SHP77 (cell line): ENCODE data around the gene CCDC60.
"Not testable (repeated sequence)": the region's sequence is repeated elsewhere in the genome, so short reads cannot be mapped to it uniquely, and the experiment has no call there.

Source experiments
- DNase-seq, 2 experiments: peaks; one replicate each; lab custom pipeline; 2025; lab: John Stamatoyannopoulos, UW

CCDC60 gene

DNA sequence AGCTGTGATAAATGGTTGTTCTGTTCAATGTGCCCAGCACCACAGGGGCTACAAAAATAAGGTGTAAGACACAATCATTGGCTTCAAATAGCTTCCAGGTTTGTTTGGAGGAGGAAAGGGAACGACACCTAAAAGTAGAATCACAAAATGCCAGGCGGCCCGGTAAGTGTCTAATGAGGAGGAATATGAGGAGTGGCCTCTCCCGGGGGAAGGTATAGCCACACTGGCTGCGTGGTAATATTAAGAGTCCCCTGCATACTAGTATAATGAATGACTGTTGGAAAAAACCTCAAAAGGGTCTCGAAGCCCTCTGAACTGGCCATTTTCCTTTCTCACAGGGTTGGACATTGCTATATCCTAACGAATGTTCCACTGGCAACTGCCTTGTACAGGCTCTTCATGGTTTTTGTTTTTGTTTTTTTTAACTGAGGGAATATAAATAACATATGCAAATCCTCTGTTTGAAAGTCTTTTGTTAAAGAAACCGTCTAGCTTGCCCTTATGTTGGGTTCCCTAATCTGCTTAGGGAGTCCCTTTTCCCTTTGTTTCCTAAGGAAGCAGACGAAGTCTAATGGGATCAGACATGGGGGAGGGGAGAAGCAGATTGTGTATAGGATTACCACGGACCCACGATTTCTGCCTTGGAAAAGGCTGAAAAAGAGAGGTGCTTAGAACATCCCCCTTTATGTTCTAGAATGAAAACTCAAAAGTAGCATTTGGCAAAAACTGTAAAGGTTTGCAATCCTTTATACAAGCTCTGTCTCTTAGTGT lies 4.2 kb downstream of the CCDC60 start:
- DNase-seq: no peak

GRCh38 chr12:119340578-119340977 lies 6.0 kb downstream of the CCDC60 start:
- no peak for DNase-seq

DNA sequence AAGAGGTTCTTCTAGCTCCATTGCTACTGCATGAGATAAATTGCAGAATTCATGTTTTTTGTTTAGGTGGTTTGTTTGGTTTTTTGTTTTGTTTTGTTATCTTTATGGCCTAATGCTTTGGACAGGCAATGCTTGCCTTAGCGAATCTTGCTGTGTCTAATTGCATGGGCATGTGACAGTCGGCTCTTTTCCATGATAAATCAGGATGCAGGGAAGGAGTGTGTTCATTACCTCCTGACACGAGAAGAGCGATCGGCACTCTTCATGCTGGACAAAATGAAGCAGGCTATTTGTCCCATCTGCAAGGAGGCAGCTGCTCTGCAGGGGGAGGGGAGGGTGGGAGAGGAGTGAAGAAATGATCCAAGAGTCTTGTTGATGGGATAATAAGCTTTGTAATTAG lies 6.5 kb downstream of the CCDC60 start:
- no peak for DNase-seq

DNA sequence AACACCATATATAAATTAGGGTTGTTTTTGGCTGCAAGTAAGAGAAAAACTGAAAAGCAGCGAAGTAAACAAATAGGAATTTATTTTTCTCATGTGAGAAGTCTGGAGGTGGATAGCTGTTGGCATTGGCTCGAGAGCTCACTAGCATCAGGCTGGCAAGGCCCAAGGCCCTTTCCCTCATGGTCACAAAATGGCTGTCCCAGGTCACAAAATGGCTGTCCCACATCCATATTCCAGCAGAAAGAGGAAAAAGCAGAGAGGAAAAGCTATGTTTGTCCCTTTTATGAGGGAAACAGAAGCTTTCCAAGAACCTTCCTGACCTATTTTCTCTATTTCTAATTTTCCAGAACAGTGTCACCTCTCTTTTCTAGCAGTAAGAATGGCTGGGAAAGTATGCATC lies 7.5 kb downstream of the CCDC60 start:
- DNase-seq: no peak

DNA sequence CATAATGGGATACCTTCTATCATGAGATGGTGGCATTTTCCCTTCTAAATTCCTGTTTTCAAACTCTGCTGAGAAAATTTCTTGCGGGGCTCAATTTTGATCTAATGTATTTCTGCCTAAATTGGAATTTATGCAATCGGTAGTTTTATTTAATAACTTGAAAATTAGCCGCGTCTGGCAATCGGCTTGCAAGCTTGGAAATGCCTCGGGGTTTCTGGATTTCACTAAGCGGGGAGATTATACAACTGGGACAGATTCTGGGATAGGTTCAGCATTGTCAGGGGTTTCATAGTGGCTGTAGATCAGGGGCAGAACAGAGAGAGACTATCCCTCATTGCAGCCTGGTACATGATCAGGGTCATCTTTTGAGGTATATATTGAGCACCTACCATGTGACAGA lies 8.6 kb downstream of the CCDC60 start:
- DNase-seq: no peak

DNA sequence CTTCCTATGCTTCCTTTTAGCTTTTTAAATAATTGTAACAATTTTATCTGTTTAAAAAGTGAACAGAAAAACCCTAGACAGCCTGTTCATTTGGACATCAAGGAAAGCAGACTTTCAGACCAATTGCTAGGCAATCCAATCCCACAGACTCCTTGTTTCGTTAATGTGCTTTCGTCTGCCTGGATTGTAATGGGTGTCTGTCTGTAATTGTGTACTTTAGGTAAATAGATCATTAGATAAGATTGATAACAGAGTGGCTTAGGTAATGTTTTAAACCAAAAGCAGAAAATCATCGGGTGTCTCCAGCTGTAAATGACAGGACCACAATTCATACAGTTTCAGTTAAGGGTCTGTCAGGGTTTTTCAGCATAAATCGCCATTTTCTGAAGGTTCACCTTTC lies 19.6 kb downstream of the CCDC60 start:
- DNase-seq: no peak

GRCh38 chr12:119360366-119360765 lies 25.8 kb downstream of the CCDC60 start:
- not testable (repeated sequence) for DNase-seq

DNA sequence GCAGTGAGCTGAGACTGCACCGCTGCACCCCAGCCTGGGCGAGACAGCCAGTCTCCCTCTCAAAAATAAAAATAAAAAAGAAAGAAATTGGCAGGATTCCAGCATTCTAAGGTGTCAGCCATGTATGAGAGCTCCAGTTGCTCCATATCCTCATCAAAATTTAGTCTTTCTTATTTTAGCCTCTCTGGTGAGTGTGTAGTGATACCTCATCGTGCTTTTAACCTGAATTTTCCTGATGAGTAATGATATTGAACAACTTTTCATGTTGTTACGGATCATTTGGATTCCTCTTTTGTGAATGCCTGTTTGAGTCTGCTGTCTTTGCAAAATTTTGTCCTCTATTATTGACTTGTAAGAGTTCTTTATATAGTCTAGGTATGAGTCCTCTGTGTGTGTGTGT lies 28.5 kb downstream of the CCDC60 start:
- no peak for DNase-seq

GRCh38 chr12:119363490-119363889 lies 29.0 kb downstream of the CCDC60 start:
- DNase-seq: no peak

- DNase-seq: no peak
Measured at GRCh38 chr12:119365451-119365850, 30.9 kb downstream of the CCDC60 start.

DNA sequence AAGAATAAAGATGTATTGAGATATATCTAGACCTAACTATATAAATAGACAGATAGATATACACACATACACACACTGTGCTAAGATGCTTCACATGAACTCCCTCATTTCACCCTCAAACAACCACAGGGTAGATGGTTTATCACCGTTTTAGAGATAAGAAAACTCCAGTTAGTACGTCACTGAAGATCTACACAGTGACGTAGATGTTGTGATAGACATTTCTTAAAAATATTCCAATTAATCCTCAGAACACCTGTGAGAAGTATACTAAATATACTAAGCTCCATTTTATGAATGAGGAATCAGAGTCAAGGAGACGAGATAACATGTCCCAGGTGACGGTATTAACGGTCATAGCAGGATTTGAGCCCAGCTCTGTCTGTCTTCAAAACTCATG lies 31.5 kb downstream of the CCDC60 start:
- no peak for DNase-seq

- no peak for DNase-seq
Measured at GRCh38 chr12:119369161-119369560, 34.6 kb downstream of the CCDC60 start.

DNA sequence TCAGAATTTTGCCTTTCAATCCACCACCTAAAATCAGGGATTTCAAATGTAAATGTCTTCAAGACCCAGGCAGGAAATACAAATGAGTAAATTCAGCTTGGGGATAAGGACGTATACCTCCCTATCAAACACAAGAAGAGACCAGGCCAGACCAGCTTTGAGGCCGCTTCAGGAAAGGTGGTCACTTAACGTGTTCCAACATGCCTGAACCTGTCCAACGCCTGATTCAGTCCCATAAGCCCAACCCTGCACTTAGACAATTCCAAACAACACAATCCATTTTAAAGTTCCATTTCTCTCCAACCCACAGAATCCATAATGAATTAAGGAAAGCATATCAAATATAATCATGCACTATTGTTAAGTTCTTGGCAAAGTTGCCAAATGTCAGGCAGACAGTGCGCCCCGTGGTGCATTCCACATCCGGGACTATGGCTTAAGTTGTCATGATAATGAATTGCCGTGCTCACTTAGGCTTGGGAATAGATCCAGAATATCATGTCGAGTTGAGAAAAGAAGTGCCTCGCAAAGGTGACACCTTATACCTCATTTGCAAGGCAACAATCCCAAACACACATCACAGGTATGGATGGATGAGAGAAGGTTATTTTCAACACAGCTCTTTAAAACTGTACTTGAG lies 35.5 kb downstream of the CCDC60 start:
- DNase-seq: peak in 1 of 2 experiments; percentile 46

DNA sequence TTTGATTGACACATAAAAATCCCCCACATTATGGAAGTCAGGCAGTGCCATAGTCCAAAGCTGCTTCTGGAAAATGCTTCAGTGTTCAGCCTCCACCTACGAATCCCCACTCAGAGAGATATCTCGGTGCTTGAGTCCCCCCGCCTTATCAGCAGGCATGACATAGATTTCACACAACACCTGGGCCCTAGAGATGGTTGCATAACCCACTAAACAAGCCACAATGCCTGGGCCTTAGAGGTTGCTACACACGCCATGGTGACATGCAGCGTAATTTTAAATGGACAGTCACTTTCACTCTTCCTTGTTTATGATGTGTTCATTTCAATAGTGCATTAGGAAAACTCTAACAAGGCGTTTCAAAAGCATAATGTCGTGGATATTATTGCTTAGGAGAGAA lies 38.0 kb downstream of the CCDC60 start:
- DNase-seq: no peak

GRCh38 chr12:119373001-119373400 lies 38.5 kb downstream of the CCDC60 start:
- DNase-seq: no peak

GRCh38 chr12:119373666-119374065 lies 39.1 kb downstream of the CCDC60 start:
- DNase-seq: no peak

DNA sequence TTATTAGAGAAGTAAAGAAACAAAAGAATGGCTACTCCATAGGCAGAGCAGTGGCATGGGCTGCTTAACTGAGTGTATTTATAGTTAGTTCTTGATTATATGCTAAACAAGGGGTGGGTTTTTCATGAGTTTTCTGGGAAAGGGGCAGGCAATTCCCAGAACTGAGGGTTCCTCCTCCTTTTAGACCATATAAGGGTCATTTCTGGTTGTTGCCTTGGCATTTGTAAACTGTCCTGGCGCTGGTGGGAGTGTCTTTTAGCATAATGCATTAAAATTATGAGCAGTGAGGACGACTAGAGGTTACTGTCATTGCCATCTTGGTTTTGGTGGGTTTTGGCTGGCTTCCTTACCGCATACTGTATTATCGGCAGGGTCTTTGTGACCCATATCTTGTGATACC lies 40.1 kb downstream of the CCDC60 start:
- DNase-seq: no peak

- DNase-seq: no peak
Measured at GRCh38 chr12:119375075-119375882, 40.8 kb downstream of the CCDC60 start.

GRCh38 chr12:119375883-119376190 lies 41.3 kb downstream of the CCDC60 start:
- no peak for DNase-seq

DNA sequence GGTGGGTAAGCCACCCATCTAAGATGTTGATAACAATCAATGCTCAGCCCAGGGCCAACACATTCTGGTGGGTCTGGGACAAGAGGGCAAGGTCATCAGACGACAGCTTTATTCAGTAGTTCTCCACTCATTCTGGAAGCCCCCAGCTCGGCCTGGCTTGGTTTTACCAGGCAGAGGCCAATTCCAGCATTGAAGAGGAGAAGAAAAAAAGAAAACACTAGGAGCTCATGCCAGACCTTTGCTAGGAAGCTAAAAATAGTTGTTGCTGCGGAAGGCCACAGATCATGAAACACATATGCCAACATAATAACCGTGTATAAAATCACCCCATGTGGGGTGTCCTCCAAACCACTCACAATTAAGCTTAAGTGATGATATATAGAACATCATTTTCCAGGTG lies 44.4 kb downstream of the CCDC60 start:
- no peak for DNase-seq

DNA sequence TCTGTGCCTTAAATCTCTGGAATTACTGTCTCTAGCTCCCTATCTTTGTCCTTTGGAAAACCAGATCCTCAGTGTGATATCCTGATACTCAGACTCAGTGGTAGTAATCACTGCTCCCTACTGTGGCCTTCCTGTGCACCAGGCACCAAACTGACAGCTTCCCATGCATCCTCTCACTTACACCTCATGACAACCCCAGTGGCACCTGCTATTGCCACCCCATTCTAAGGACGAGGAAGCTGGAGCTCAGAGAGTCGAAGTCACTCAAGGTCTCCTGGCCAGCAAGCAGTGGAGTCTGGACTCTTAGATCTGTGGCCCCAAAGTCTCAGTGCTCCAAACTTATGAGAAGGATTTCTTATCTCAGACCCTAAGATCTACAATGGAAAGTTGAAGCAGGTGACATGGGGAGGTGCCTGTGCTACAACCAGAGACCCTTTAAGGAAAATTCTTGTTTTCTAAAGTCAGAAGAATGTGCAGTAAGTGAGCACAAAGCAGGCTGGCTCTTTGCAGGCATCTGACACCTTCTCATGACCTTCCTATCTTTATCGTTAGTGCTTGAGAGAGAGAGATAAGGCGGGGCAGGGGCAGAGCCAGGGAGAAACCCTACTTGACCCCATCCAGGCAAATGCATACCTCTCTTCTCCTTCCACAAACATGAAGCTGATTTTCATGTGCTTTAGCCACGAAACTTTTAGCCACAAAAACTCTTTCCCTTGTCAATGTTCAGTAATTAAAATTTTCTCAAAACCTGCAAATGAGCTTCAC lies 47.1 kb downstream of the CCDC60 start:
- DNase-seq: no peak

GRCh38 chr12:119383206-119383605 lies 48.7 kb downstream of the CCDC60 start:
- DNase-seq: no peak
